GM10248 (cell line): Measurements from ENCODE around the gene PSMA1.

ENCODE experiments used
- CTCF ChIA-PET: fragments of 300-600 bp; sonication (Branson Sonifier 250); formaldehyde crosslinking; extraction: SDS; loops from one replicate; lab custom pipeline; 2021; ENCODE audit warnings: antibody characterized with exemption; lab: Yijun Ruan, JAX
- POLR2A ChIA-PET: fragments of 350-650 bp; sonication (Branson Sonifier 250); formaldehyde crosslinking; extraction: SDS; loops from one replicate; lab custom pipeline; 2020; ENCODE audit warnings: antibody characterized with exemption; lab: Yijun Ruan, JAX
- DNase-seq: peaks from one replicate; pipeline ENCODE4 v3.0.0; 2012; ENCODE audit errors: extremely low spot score
- CTCF ChIP-seq: IDR thresholded peaks from 2 replicates; pipeline ENCODE4 v1.5.1; 2012; ENCODE audit warnings: mild to moderate bottlenecking, low read depth; ENCODE audit errors: extremely low read depth, missing control alignments, control extremely low read depth

PSMA1 gene

GRCh38 chr11:14520747-14521151 lies 563 bp upstream of the PSMA1 start:
- CTCF ChIA-PET: interaction anchor here (0.9 to 2.3 kb wide), 7 partner anchors 9 to 388 kb away, joined by 3 to 14 read pairs (median 4); no protein-coding TSS in a partner anchor
- DNase-seq: no peak
- POLR2A ChIA-PET: interaction anchor here (0.8 to 1.0 kb wide), 2 partner anchors 21 to 385 kb away, joined by 3 to 4 read pairs; partner anchors contain the start of gene COPB1
- no peak for TF ChIP-seq CTCF

- DNase-seq: no peak
- no peak for TF ChIP-seq CTCF
- ChIA-PET POLR2A (no interaction called here), CTCF (interaction anchor here (0.9 to 2.3 kb wide), 10 partner anchors 11 to 389 kb away, joined by 3 to 14 read pairs (median 4); partner anchors contain the start of gene CYP2R1)
These were observed 629 bp downstream of the PSMA1 start for GRCh38 chr11:14519597-14519916.

- no peak for TF ChIP-seq CTCF
- ChIA-PET POLR2A (no interaction called here), CTCF (interaction anchor here (0.9 to 4.2 kb wide), 4 partner anchors 24 to 390 kb away, joined by 3 to 14 read pairs (median 7); no protein-coding TSS in a partner anchor)
- DNase-seq: no peak
These were observed 1.4 kb downstream of the PSMA1 start for GRCh38 chr11:14518820-14519219.

- POLR2A ChIA-PET: no interaction called here
- CTCF ChIA-PET: no interaction called here
- no peak for TF ChIP-seq CTCF
These were observed 6.4 kb downstream of the PSMA1 start for GRCh38 chr11:14513800-14514199.

GRCh38 chr11:14506532-14506931 lies 13.7 kb downstream of the PSMA1 start:
- ChIA-PET POLR2A (no interaction called here), CTCF (no interaction called here)
- TF ChIP-seq CTCF: no peak
- no peak for DNase-seq

More at GRCh38 chr11:14513800-14514199, 6.4 kb downstream of the PSMA1 start:
- no peak for DNase-seq

GRCh38 chr11:14503023-14503422 lies 17.2 kb downstream of the PSMA1 start:
- no peak for DNase-seq
- POLR2A ChIA-PET: no interaction called here
- CTCF ChIA-PET: interaction anchor here (0.7 to 2.1 kb wide), 5 partner anchors 17 to 405 kb away, joined by 3 to 6 read pairs (median 3); partner anchors contain the start of gene PSMA1
- TF ChIP-seq CTCF: no peak
